GM21367 (cell line): ENCODE measurements around the gene SPATA16.
"Not testable (repeated sequence)": the region's sequence is repeated elsewhere in the genome, so short reads cannot be mapped to it uniquely, and the experiment has no call there.

ENCODE experiments used
- ATAC-seq: cut with Tn5 transposase; IDR thresholded peaks from one replicate; pipeline ENCODE4 v1.9.1; 2021; ENCODE audit not compliant: unreplicated experiment

SPATA16 gene

GRCh38 chr3:172903642-172904320 is 237.3 kb downstream of the SPATA16 start:
- no peak for ATAC-seq

- ATAC-seq = no peak
Observed at GRCh38 chr3:172892158-172892557, 248.9 kb downstream of the SPATA16 start.

GRCh38 chr3:172885704-172886103 is 255.3 kb downstream of the SPATA16 start:
- no peak for ATAC-seq

GRCh38 chr3:172882563-172882962 is 258.5 kb downstream of the SPATA16 start:
- no peak for ATAC-seq

- ATAC-seq = not testable (repeated sequence)
Observed at GRCh38 chr3:172879381-172879780, 261.7 kb downstream of the SPATA16 start.

GRCh38 chr3:172877011-172877410 is 264.0 kb downstream of the SPATA16 start:
- ATAC-seq = no peak

GRCh38 chr3:172876297-172876696 is 264.7 kb downstream of the SPATA16 start:
- ATAC-seq = no peak

- ATAC-seq = no peak
Observed at GRCh38 chr3:172875039-172875438, 266.0 kb downstream of the SPATA16 start.

- no peak for ATAC-seq
Observed at GRCh38 chr3:172869784-172870518, 271.1 kb downstream of the SPATA16 start.

- ATAC-seq = no peak
Observed at GRCh38 chr3:172869368-172869771, 271.7 kb downstream of the SPATA16 start.

GRCh38 chr3:172868582-172869200 is 272.3 kb downstream of the SPATA16 start:
- ATAC-seq = no peak

- not testable (repeated sequence) for ATAC-seq
Observed at GRCh38 chr3:172866726-172867350, 274.2 kb downstream of the SPATA16 start.

- ATAC-seq = no peak
Observed at GRCh38 chr3:172859041-172859440, 282.0 kb downstream of the SPATA16 start.

GRCh38 chr3:172856795-172857742 is 284.0 kb downstream of the SPATA16 start:
- no peak for ATAC-seq

GRCh38 chr3:172855037-172855436 is 286.0 kb downstream of the SPATA16 start:
- no peak for ATAC-seq

GRCh38 chr3:172853921-172854666 is 286.9 kb downstream of the SPATA16 start:
- no peak for ATAC-seq

GRCh38 chr3:172853005-172853404 is 288.0 kb downstream of the SPATA16 start:
- no peak for ATAC-seq

- ATAC-seq = no peak
Observed at GRCh38 chr3:172848910-172849309, 292.1 kb downstream of the SPATA16 start.

GRCh38 chr3:172847292-172847691 is 293.7 kb downstream of the SPATA16 start:
- no peak for ATAC-seq

- no peak for ATAC-seq
Observed at GRCh38 chr3:172846706-172847105, 294.3 kb downstream of the SPATA16 start.
